ENCODE data around the gene OBSL1.

The OBSL1 gene

GRCh38 chr2:219530048-219530963, 41.0 kb downstream of the OBSL1 start:
- peak; percentile 60 for DNase-seq (ENCODE audit: low read depth)

GRCh38 chr2:219527472-219527871, 43.9 kb downstream of the OBSL1 start:
- no peak for DNase-seq (ENCODE audit: low read depth)

GRCh38 chr2:219527076-219527394, 44.3 kb downstream of the OBSL1 start:
- no peak for DNase-seq (ENCODE audit: low read depth)

- DNase-seq (ENCODE audit: low read depth), result no peak
Observed at GRCh38 chr2:219526320-219527075, 44.8 kb downstream of the OBSL1 start.

- DNase-seq (ENCODE audit: low read depth), result no peak
Observed at GRCh38 chr2:219525533-219526232, 45.7 kb downstream of the OBSL1 start.

- no peak for DNase-seq (ENCODE audit: low read depth)
Observed at GRCh38 chr2:219524817-219525216, 46.5 kb downstream of the OBSL1 start.

- no peak for DNase-seq (ENCODE audit: low read depth)
Observed at GRCh38 chr2:219523031-219523671, 48.2 kb downstream of the OBSL1 start.

- peak; percentile 57 for DNase-seq (ENCODE audit: low read depth)
Observed at GRCh38 chr2:219522111-219523030, 49.0 kb downstream of the OBSL1 start.

GRCh38 chr2:219521066-219521880, 50.1 kb downstream of the OBSL1 start:
- DNase-seq (ENCODE audit: low read depth), result no peak

- DNase-seq (ENCODE audit: low read depth), result no peak
Observed at GRCh38 chr2:219520079-219520478, 51.3 kb downstream of the OBSL1 start.

- DNase-seq (ENCODE audit: low read depth), result no peak
Observed at GRCh38 chr2:219519526-219519916, 51.8 kb downstream of the OBSL1 start.

- DNase-seq (ENCODE audit: low read depth), result no peak
Observed at GRCh38 chr2:219517954-219518778, 53.2 kb downstream of the OBSL1 start.

- DNase-seq (ENCODE audit: low read depth), result no peak
Observed at GRCh38 chr2:219516888-219517287, 54.5 kb downstream of the OBSL1 start.

- no peak for DNase-seq (ENCODE audit: low read depth)
Observed at GRCh38 chr2:219515874-219516629, 55.3 kb downstream of the OBSL1 start.

- DNase-seq (ENCODE audit: low read depth), result no peak
Observed at GRCh38 chr2:219514836-219515235, 56.5 kb downstream of the OBSL1 start.

GRCh38 chr2:219514196-219514761, 57.1 kb downstream of the OBSL1 start, which contains the start of gene ASIC4:
Gene ASIC4, plus strand, starts transcription at chr2:219514482. Its CDS starts 243 bp downstream, at chr2:219514725.
- DNase-seq (ENCODE audit: low read depth), result no peak

GRCh38 chr2:219513787-219514186, 57.6 kb downstream of the OBSL1 start:
- no peak for DNase-seq (ENCODE audit: low read depth)
